NCI-H345 treated with DMSO at 0.1 percent for 48 hours (cell line): ENCODE measurements around the gene PLEKHA7.
"Not testable (repeated sequence)": the region's sequence is repeated elsewhere in the genome, so short reads cannot be mapped to it uniquely, and the experiment has no call there.

Experiments
- DNase-seq: peaks from one replicate; lab custom pipeline; 2025; ENCODE audit not compliant: unreplicated experiment; lab: John Stamatoyannopoulos, UW

PLEKHA7 gene, protein sequence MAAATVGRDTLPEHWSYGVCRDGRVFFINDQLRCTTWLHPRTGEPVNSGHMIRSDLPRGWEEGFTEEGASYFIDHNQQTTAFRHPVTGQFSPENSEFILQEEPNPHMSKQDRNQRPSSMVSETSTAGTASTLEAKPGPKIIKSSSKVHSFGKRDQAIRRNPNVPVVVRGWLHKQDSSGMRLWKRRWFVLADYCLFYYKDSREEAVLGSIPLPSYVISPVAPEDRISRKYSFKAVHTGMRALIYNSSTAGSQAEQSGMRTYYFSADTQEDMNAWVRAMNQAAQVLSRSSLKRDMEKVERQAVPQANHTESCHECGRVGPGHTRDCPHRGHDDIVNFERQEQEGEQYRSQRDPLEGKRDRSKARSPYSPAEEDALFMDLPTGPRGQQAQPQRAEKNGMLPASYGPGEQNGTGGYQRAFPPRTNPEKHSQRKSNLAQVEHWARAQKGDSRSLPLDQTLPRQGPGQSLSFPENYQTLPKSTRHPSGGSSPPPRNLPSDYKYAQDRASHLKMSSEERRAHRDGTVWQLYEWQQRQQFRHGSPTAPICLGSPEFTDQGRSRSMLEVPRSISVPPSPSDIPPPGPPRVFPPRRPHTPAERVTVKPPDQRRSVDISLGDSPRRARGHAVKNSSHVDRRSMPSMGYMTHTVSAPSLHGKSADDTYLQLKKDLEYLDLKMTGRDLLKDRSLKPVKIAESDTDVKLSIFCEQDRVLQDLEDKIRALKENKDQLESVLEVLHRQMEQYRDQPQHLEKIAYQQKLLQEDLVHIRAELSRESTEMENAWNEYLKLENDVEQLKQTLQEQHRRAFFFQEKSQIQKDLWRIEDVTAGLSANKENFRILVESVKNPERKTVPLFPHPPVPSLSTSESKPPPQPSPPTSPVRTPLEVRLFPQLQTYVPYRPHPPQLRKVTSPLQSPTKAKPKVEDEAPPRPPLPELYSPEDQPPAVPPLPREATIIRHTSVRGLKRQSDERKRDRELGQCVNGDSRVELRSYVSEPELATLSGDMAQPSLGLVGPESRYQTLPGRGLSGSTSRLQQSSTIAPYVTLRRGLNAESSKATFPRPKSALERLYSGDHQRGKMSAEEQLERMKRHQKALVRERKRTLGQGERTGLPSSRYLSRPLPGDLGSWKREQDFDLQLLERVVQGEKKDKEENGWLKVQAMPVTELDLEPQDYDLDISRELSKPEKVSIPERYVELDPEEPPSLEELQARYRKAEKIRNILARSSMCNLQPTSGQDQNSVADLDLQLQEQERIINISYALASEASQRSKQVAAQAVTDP

GRCh38 chr11:17014321-17014832 lies at the start of gene PLEKHA7:
TSS of gene PLEKHA7 (minus strand) at chr11:17014414. CDS start at chr11:17014401, 13 bp downstream.
- no peak for DNase-seq

DNA sequence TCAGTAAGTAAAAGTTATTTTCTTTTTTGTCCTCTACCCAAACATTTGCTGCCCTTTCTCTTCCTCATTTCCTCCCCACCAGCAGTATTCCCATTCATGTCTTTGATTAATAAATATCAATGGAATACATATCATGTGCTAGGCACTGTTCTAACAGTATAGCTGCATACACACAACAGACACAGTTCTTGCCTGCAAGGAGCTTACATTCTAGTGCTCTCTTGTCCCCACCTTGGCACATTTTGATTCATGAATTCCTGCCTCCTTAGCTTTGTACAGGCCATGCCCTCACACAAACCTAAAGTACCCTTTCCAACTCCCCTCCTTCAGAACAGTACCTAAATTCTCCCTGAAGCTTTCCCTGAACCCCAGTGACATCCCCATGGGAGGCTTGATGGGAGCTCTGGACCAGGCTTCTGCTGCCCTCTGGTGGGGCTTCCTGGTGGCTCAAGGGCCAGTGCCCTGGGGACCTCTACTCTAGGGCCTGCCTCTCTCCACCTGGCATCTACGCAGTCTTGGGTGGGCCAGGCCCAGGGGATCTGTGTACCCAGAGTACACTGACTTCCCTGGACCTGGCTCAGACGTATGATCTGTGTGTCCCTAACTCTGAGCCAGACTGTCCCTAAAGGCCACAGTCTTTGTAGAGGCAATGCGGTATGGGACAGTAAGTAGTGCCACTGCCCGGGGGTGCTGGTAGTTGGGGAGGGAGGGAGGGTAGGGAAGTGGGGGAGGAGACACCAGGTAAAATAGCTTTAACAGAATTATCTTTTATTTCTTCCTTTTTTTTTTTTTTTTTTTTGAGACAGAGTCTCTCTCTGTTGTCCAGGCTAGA lies 49.2 kb upstream of the PLEKHA7 start:
- peak; percentile 53 for DNase-seq

- not testable (repeated sequence) for DNase-seq
These were observed 36.9 kb upstream of the PLEKHA7 start for GRCh38 chr11:17051146-17051545.

GRCh38 chr11:17048491-17048890 lies 34.3 kb upstream of the PLEKHA7 start:
- DNase-seq: not testable (repeated sequence)

GRCh38 chr11:17046690-17047089 lies 32.5 kb upstream of the PLEKHA7 start:
- DNase-seq: no peak

- no peak for DNase-seq
These were observed 22.7 kb upstream of the PLEKHA7 start for GRCh38 chr11:17036666-17037658.

DNA sequence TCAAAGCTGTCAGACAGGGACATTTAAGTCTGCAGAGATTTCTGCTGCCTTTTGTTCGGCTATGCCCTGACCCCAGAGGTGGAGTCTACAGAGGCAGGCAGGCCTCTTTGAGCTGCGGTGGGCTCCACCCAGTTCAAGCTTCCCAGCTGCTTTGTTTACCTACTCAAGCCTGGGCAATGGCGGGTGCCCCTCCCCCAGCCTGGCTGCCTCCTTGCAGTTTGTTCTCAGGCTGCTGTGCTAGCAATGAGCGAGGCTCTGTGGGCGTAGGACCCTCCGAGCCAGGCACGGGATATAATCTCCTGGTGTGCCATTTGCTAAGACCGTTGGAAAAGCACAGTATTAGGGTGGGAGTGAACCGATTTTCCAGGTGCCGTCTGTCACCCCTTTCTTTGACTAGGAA lies 19.8 kb upstream of the PLEKHA7 start:
- not testable (repeated sequence) for DNase-seq

DNA sequence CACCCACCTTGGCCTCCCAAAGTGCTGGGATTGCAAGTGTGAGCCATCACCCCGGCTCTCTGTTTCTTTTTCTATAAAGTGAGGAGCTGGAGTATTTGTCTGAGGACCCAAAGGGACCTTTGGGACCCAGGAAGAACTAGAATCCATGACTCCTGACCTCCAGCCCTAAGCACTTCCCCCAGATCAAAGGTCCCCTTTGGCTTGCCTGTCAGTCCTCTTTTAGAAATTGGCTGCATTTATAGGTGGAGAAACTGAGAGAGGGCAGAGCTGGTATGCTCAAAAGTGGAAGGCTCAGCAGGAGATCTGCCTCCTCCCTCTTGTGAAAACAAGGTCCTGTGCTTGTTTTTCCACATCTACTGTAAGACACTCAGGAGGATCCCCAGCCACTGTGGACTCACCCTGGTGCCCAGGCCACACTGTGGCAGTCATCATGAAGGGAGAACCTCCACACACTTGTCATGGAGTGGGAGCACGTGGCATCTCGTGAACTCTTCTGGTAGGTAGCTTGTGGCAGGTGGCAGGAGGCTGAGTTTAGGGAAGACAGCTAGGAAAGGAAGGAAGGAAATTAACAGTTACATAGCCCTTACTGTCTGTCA lies 12.4 kb upstream of the PLEKHA7 start:
- no peak for DNase-seq

DNA sequence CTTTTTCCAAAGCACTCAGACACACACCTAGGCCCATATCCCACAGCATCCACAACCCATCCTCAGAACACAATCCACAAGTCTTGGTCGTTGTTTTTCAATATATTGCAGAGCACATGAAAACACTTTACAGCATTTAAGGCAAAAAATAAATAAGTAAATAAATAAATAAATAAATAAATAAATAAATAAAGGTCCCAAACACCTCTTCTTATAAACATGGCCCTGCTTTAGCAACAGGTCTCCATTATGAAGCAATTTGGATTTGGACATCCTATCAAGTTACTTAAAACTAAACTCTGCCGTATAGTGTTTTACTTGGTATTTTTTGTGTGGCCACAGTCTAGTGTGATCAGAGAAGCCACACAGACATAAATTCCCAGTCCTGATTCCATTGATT lies 10.7 kb upstream of the PLEKHA7 start:
- DNase-seq: no peak

GRCh38 chr11:17021511-17021910 lies 7.3 kb upstream of the PLEKHA7 start:
- DNase-seq: no peak

- no peak for DNase-seq
These were observed 6.6 kb upstream of the PLEKHA7 start for GRCh38 chr11:17020831-17021230.

DNA sequence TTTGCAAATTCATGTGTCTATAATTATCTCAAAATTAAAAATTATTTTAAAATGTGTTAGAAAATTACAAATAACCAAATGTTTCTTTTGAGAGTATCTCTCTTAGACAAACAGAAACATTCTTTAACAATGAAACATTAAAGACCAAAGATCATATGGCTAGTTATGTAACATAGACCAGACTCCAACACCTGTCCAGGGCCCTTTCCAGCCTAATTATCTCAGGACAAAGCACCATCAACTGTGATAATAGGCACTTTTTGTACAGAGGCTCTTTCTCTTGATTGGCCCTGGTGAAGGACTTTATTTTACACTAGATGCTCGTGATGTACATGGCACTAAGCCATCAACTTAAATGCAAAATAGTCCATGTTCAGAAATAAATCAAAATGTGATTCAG lies 5.0 kb upstream of the PLEKHA7 start:
- no peak for DNase-seq

DNA sequence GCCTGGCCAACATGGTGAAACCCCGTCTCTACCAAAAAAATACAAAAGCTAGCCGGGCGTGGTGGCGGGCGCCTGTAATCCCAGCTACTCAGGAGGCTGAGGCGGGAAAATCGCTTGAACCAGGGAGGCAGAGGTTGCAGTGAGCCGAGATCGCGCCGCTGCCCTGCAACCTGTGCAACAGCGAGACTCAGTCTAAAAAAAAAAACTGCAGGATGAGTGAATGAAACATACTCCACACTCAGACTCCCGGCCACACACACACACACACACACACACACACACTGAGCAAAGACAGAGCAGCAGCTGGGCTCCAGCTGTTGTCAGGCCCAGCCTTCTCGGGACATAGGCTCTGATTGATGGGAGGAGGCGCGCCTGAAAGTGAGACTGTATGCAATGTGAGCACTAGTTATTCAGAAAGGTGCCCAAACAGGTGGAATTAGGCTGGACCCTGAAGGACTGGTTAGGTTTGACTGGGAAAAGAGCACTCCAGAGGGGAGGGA lies 1.5 kb upstream of the PLEKHA7 start:
- DNase-seq: no peak

DNA sequence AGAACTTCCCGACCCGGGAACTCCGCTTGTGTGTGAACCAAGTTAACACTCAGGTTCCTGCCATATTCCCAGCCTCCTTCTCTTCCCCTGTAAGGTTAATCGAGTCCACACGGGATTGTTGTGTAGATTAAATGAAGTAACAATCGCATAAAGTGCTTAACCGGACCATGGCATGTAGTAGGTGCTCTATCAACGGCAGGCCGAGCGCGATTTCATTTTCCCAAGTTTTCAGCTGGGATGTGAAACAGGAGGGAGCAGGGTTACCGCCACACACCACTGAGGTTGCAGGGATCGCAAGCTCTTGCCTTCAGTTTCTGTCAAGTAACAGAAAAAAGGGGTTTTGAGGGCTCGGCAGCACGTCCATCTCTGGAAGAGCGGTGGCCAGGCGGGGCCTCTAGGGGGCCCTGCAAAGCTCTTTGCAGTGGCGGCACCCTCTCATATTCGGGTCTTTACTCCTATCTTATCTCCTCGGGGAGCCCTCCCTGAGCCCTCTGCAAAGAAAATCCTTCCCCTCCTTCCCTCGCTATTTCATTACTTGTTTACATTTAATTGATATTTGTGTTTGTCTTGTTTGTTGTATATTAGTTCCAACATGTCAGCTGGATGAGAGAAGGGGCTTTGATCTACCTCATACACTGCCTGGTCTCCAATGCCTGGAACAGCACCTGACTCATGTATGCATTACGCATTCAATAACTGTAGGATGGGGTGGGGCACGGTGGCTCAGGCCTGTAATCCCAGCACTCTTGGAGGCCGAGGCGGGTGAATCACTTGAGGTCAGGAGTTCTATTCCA lies 816 bp upstream of the PLEKHA7 start:
- peak; percentile 38 for DNase-seq

DNA sequence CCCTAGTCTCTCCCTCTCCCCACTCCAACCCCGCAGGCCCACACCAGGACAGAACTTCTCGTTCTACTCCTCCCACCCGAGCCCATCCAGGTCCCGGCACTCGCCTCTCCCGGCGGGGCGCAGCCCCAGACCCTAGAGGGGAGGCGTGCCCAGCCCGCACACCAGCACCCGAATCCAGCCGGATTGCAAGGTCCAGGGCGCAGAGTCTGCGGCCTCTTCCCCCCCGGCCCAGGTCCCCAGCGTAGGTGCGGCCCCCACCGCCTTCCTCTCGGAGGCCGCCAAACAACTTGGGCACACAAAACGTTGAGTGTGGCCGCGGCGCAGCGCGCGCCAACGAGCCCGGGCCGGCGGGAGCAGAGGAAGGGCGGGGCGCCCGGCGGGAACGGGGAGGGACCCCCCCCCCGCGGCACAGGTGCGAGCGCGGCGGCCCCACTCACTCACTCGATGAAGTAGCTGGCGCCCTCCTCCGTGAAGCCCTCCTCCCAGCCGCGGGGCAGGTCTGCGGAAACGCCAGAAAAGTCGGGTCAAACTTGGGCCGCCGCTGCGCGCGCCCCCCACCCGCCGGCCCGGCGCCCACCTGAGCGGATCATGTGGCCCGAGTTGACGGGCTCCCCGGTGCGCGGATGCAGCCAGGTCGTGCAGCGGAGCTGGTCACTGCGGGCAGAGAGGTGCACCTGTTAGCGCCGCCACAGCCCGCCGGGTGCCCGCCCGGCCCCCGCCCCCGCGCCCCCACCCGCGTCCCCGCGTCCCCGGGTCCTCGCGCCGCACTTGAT lies 480 bp downstream of the PLEKHA7 start:
- no peak for DNase-seq

DNA sequence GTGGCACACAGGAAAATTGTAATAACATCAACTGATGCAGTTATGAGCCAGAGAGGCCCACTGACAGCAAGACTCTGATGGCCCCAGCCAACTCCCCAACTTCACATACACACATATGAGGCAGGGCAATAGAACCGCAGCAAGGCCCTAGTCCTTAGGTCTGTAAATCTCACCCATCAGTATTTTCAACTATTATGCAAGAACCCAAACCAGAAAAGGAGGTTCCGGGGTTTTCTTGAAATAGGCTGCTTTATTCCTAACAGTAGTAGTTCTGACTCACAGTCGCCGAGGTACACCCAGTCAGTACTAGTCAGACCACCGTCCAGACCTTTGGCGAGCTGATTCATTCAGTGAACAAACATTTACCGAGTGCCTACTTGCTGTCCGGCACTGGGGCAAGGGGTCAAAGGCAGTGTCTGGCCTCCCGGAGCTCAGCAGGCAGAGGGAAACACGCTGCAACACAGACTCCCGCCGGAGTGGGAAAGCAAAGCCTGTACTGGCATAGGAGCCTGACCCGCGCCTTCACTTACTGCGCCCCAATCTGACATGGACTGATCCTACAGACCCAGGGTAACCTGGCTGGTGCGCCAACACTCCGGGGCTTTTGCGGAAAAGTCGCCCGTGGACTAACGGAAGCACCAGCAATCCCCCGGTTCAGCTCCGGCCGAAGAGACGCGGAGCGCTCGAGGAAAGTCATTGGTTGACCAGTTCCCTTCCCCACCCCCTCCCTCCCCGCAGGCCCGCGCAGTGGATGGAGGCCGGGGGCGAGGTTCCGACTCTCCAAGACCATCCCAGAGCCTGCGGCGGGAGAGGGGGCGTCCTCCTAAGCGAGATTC lies 1.3 kb downstream of the PLEKHA7 start:
- DNase-seq: no peak
